ENCODE measurements around the gene ANKFY1. TPM values are rescaled to one million over a fixed set of nuclear protein-coding genes. Genes with fewer than 3 reads are reported as not detected.

Gene ANKFY1
- total RNA-seq, 1 experiment from 2014 or later = 38.9 TPM

DNA sequence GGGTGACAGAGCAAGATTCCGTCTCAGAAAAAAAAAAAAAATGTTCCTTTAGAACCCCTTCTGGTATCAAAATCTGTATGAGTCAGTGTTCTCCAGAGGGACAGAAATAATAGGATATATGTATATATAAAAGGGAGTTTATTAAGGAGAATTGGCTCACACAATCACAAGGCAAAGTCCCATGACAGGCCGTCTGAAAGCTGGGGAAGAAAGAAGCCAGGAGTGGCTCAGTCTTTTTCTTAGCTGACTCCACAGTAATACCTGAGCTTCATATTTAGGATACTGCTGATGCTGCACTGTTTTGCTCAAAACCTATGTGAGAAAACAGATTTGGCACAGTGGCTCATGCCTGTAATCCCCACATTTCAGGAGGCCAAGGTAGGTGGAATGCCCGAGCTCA lies 143.4 kb downstream of the ANKFY1 start:
- Histone ChIP-seq H3K79me2 (ENCODE audit: insufficient read depth, low read length) (peaks cover 6% of the 10 kb centered on the region; the same call in 1 of the 2 replicates), H3K9me2 (ENCODE audit: insufficient read depth) (no peaks in the 10 kb centered on the region), H3K27ac (ENCODE audit: low read depth, low read length) (no peak overlapping the region), H3K36me3 (ENCODE audit: control insufficient read depth in 1 of 2, insufficient read depth in 2 of 2, low read length in 2 of 2) (peaks cover 2 to 11% of the 10 kb centered on the region in 2 experiments; a peak in 2 of 4 replicates), H3K27me3 (ENCODE audit: insufficient read depth, low read length) (no peaks in the 10 kb centered on the region), H3K4me2 (ENCODE audit: low read length) (no peak overlapping the region), H2AFZ (ENCODE audit: low read depth, low read length, poor library complexity, severe bottlenecking) (no peak overlapping the region), H3K4me3 (replicated peaks in 1 of 2; ENCODE audit: low read depth in 1 of 2, low read length in 2 of 2) (no peak overlapping the region), H3K4me1 (ENCODE audit: control insufficient read depth in 1 of 2, insufficient read depth in 2 of 2, low read length in 2 of 2) (no peaks in the 10 kb centered on the region), H4K20me1 (ENCODE audit: insufficient read depth) (no peaks in the 10 kb centered on the region), H3K9me3 (ENCODE audit: control insufficient read depth in 1 of 2, insufficient read depth in 1 of 2, low read depth in 1 of 2, low read length in 2 of 2) (no peaks in the 10 kb centered on the region), H3K9ac (ENCODE audit: low read length) (no peak overlapping the region)
- ChIA-PET POLR2A (no interaction called here), RAD21 (ENCODE audit: low non-redundant PET in 1 of 2, low total read pairs in 2 of 2, uncharacterized antibody in 2 of 2, unreplicated experiment in 2 of 2) (no interaction called here), CTCF (no interaction called here)
- ATAC-seq (no peak), DNase-seq (ENCODE audit: low read depth, low spot score) (no peak)
- BruUV-seq (replicated peaks) = no TSS peak
- intact Hi-C loops (cut with micrococcal nuclease) = no loop called here
- TF ChIP-seq, protein P1, sequence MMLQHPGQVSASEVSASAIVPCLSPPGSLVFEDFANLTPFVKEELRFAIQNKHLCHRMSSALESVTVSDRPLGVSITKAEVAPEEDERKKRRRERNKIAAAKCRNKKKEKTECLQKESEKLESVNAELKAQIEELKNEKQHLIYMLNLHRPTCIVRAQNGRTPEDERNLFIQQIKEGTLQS (IDR thresholded peaks at IDR 0.05) = no peak
- TF ChIP-seq ZNF274 (IDR thresholded peaks at IDR 0.05; ENCODE audit: low read depth, low read length) (no peak), ZFX (IDR thresholded peaks at IDR 0.05) (no peak), POLR2A (IDR thresholded peaks at IDR 0.05; ENCODE audit: borderline replicate concordance, extremely low read depth, insufficient read depth, insufficient read length) (no peak), ELF1 (IDR thresholded peaks at IDR 0.05; ENCODE audit: borderline replicate concordance, low read depth) (no peak), JUND (IDR thresholded peaks at IDR 0.05) (no peak), CEBPB (IDR thresholded peaks at IDR 0.05; ENCODE audit: low read depth) (no peak), TCF7L2 (IDR thresholded peaks at IDR 0.05; ENCODE audit: borderline replicate concordance, extremely low read depth, insufficient read depth, insufficient read length) (no peak), YY1 (IDR thresholded peaks at IDR 0.05; ENCODE audit: extremely low read depth, insufficient replicate concordance, low read depth, low read length) (no peak), FOSL1 (IDR thresholded peaks at IDR 0.05; ENCODE audit: low read depth) (no peak)
- TF ChIP-seq, protein P2, sequence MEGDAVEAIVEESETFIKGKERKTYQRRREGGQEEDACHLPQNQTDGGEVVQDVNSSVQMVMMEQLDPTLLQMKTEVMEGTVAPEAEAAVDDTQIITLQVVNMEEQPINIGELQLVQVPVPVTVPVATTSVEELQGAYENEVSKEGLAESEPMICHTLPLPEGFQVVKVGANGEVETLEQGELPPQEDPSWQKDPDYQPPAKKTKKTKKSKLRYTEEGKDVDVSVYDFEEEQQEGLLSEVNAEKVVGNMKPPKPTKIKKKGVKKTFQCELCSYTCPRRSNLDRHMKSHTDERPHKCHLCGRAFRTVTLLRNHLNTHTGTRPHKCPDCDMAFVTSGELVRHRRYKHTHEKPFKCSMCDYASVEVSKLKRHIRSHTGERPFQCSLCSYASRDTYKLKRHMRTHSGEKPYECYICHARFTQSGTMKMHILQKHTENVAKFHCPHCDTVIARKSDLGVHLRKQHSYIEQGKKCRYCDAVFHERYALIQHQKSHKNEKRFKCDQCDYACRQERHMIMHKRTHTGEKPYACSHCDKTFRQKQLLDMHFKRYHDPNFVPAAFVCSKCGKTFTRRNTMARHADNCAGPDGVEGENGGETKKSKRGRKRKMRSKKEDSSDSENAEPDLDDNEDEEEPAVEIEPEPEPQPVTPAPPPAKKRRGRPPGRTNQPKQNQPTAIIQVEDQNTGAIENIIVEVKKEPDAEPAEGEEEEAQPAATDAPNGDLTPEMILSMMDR (IDR thresholded peaks at IDR 0.05 in 2 of 3, conservative IDR thresholded peaks at IDR 0.05 in 1 of 3; ENCODE audit: borderline replicate concordance in 1 of 3, insufficient read depth in 1 of 3, low read depth in 2 of 3, low read length in 2 of 3) = no peak
- TF ChIP-seq, protein P3, sequence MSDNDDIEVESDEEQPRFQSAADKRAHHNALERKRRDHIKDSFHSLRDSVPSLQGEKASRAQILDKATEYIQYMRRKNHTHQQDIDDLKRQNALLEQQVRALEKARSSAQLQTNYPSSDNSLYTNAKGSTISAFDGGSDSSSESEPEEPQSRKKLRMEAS (IDR thresholded peaks at IDR 0.05) = no peak
- TF ChIP-seq, protein P4, sequence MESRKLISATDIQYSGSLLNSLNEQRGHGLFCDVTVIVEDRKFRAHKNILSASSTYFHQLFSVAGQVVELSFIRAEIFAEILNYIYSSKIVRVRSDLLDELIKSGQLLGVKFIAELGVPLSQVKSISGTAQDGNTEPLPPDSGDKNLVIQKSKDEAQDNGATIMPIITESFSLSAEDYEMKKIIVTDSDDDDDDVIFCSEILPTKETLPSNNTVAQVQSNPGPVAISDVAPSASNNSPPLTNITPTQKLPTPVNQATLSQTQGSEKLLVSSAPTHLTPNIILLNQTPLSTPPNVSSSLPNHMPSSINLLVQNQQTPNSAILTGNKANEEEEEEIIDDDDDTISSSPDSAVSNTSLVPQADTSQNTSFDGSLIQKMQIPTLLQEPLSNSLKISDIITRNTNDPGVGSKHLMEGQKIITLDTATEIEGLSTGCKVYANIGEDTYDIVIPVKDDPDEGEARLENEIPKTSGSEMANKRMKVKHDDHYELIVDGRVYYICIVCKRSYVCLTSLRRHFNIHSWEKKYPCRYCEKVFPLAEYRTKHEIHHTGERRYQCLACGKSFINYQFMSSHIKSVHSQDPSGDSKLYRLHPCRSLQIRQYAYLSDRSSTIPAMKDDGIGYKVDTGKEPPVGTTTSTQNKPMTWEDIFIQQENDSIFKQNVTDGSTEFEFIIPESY (IDR thresholded peaks at IDR 0.05; ENCODE audit: extremely low read depth, insufficient replicate concordance, low read length) = no peak
- TF ChIP-seq, protein P5, sequence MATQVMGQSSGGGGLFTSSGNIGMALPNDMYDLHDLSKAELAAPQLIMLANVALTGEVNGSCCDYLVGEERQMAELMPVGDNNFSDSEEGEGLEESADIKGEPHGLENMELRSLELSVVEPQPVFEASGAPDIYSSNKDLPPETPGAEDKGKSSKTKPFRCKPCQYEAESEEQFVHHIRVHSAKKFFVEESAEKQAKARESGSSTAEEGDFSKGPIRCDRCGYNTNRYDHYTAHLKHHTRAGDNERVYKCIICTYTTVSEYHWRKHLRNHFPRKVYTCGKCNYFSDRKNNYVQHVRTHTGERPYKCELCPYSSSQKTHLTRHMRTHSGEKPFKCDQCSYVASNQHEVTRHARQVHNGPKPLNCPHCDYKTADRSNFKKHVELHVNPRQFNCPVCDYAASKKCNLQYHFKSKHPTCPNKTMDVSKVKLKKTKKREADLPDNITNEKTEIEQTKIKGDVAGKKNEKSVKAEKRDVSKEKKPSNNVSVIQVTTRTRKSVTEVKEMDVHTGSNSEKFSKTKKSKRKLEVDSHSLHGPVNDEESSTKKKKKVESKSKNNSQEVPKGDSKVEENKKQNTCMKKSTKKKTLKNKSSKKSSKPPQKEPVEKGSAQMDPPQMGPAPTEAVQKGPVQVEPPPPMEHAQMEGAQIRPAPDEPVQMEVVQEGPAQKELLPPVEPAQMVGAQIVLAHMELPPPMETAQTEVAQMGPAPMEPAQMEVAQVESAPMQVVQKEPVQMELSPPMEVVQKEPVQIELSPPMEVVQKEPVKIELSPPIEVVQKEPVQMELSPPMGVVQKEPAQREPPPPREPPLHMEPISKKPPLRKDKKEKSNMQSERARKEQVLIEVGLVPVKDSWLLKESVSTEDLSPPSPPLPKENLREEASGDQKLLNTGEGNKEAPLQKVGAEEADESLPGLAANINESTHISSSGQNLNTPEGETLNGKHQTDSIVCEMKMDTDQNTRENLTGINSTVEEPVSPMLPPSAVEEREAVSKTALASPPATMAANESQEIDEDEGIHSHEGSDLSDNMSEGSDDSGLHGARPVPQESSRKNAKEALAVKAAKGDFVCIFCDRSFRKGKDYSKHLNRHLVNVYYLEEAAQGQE (IDR thresholded peaks at IDR 0.05; ENCODE audit: low read depth) = no peak

All from HCT116 (cell line).